ENCODE measurements around the gene DQX1. TPM values are rescaled to one million over a fixed set of nuclear protein-coding genes. Genes with fewer than 3 reads are reported as not detected.

The DQX1 gene
- total RNA-seq, 1 experiment from 2014 or later, result 1.3 TPM

- POLR2A ChIA-PET, result interaction anchor here (0.9 kb wide), 1 partner anchor 21 kb away, joined by 3 read pairs; no protein-coding TSS in a partner anchor
- no peak for ATAC-seq
Measured at GRCh38 chr2:74538881-74539339, 12.9 kb upstream of the DQX1 start.

GRCh38 chr2:74537140-74537539 is 11.1 kb upstream of the DQX1 start:
- H3K4me3 Mint-ChIP-seq, result no peak overlapping the region
- POLR2A ChIA-PET, result no interaction called here
- TF ChIP-seq GABPB1 (CRISPR knock-in tag; IDR thresholded peaks at IDR 0.05) (no peak), EMX1 (CRISPR knock-in tag; IDR thresholded peaks at IDR 0.05) (no peak), ERG (CRISPR knock-in tag; IDR thresholded peaks at IDR 0.05) (no peak)
- CTCF ChIA-PET, result no interaction called here
- ATAC-seq, result no peak
- H3K36me3 Mint-ChIP-seq, result peaks cover 16% of the 10 kb centered on the region
- no peak for DNase-seq (ENCODE audit: low spot score)
- H3K9me3 Mint-ChIP-seq, result no peaks in the 10 kb centered on the region
- H3K27me3 Mint-ChIP-seq (ENCODE audit: low read depth), result 0 out of 2 replicates have a peak, but pooled peaks cover 3% of the 10 kb centered on the region
- peaks cover 8% of the 10 kb centered on the region; the same call in 1 of the 2 replicates for H3K4me1 Mint-ChIP-seq
- no peak overlapping the region for H3K27ac Mint-ChIP-seq

More at GRCh38 chr2:74538881-74539339, 12.9 kb upstream of the DQX1 start:
- Mint-ChIP-seq H3K9me3 (no peaks in the 10 kb centered on the region), H3K4me3 (no peak overlapping the region), H3K4me1 (peaks cover 8% of the 10 kb centered on the region; the same call in 1 of the 2 replicates), H3K27me3 (ENCODE audit: low read depth) (peaks cover 3% of the 10 kb centered on the region; the same call in 1 of the 2 replicates), H3K36me3 (peaks cover 2% of the 10 kb centered on the region; the same call in 1 of the 2 replicates), H3K27ac (no peak overlapping the region)
- CTCF ChIA-PET, result no interaction called here
- TF ChIP-seq ZMAT4 (CRISPR knock-in tag; IDR thresholded peaks at IDR 0.05), result no peak
- no peak for TF ChIP-seq E2F5 (CRISPR knock-in tag; IDR thresholded peaks at IDR 0.05)
- no peak for DNase-seq (ENCODE audit: low spot score)

- no peak for ATAC-seq
- 0 out of 2 replicates have a peak, but pooled peaks cover 3% of the 10 kb centered on the region for H3K27me3 Mint-ChIP-seq (ENCODE audit: low read depth)
- POLR2A ChIA-PET, result no interaction called here
Measured at GRCh38 chr2:74536166-74536950, 10.3 kb upstream of the DQX1 start.

More at GRCh38 chr2:74536166-74536950, 10.3 kb upstream of the DQX1 start:
- TF ChIP-seq NFATC4 (CRISPR knock-in tag; IDR thresholded peaks at IDR 0.05) (no peak), E2F5 (CRISPR knock-in tag; IDR thresholded peaks at IDR 0.05) (no peak), MAX (CRISPR knock-in tag; IDR thresholded peaks at IDR 0.05) (no peak), MYBL2 (CRISPR knock-in tag; IDR thresholded peaks at IDR 0.05) (no peak), ERG (CRISPR knock-in tag; IDR thresholded peaks at IDR 0.05) (no peak), TP53 (CRISPR knock-in tag; IDR thresholded peaks at IDR 0.05) (no peak), ZNF219 (CRISPR knock-in tag; IDR thresholded peaks at IDR 0.05; ENCODE audit: borderline replicate concordance) (no peak), ATF3 (CRISPR knock-in tag; conservative IDR thresholded peaks at IDR 0.05) (no peak), ATF2 (CRISPR knock-in tag; IDR thresholded peaks at IDR 0.05; ENCODE audit: borderline replicate concordance, low read depth) (no peak), GABPB1 (CRISPR knock-in tag; IDR thresholded peaks at IDR 0.05) (no peak), FOXK1 (CRISPR knock-in tag; IDR thresholded peaks at IDR 0.05) (no peak), KAT7 (CRISPR knock-in tag; IDR thresholded peaks at IDR 0.05; ENCODE audit: borderline replicate concordance) (no peak), MXD4 (CRISPR knock-in tag; IDR thresholded peaks at IDR 0.05; ENCODE audit: borderline replicate concordance) (no peak)
- H3K9me3 Mint-ChIP-seq, result no peaks in the 10 kb centered on the region
- no peak for DNase-seq (ENCODE audit: low spot score)
- peaks cover 8% of the 10 kb centered on the region; the same call in 1 of the 2 replicates for H3K4me1 Mint-ChIP-seq
- H3K4me3 Mint-ChIP-seq, result no peak overlapping the region
- H3K27ac Mint-ChIP-seq, result no peak overlapping the region
- CTCF ChIA-PET, result interaction anchor here (1.6 kb wide), 1 partner anchor 10 kb away, joined by 5 read pairs; the partner anchor contains the start of gene DQX1
- peaks cover 16% of the 10 kb centered on the region for H3K36me3 Mint-ChIP-seq

Measured in WTC11 (cell line).